CD4-positive, alpha-beta T cell (primary cell): ENCODE data around the gene SHF. TPM values are rescaled to one million over a fixed set of nuclear protein-coding genes. Genes with fewer than 3 reads are reported as not detected.
"Not testable (repeated sequence)": the region's sequence is repeated elsewhere in the genome, so short reads cannot be mapped to it uniquely, and the experiment has no call there.

Source experiments
- ATAC-seq: fragments of 200-7000 bp; cut with Tn5 transposase; one replicate; pipeline ENCODE4 v1.10.0; 2022; ENCODE audit warnings: mild to moderate bottlenecking; ENCODE audit not compliant: poor library complexity
- CTCF ChIA-PET: fragments of 350-600 bp; sonication (Branson Sonifier 250); formaldehyde crosslinking; loops from one replicate; lab custom pipeline; 2021; ENCODE audit warnings: antibody characterized with exemption, inconsistent platforms; lab: Charles Lee
- POLR2A ChIA-PET: fragments of 350-600 bp; sonication (Branson Sonifier 250); formaldehyde crosslinking; loops from one replicate; lab custom pipeline; 2021; ENCODE audit warnings: antibody characterized with exemption, inconsistent platforms; lab: Charles Lee
- DNase-seq, 14 experiments: peaks; one replicate each; pipeline ENCODE4 v3.0.0-alpha.2; 2013 to 2020; ENCODE audit warnings: mixed read lengths in 2 of 14
- H3K27ac ChIP-seq, 2 donors: one replicate each; pipeline versions ENCODE4 v1.5.1 to v1.7.0; 2013; ENCODE audit warnings: low read length in 2 of 2, low read depth in 1 of 2, mild to moderate bottlenecking in 1 of 2
- H3K27me3 ChIP-seq, 2 experiments: 1 replicate in 1 of 2; 2 replicates in 1 of 2; pipeline versions ENCODE4 v1.6.1 to v1.7.0; 2013; ENCODE audit warnings: low read length in 2 of 2, control low read depth in 1 of 2, mild to moderate bottlenecking in 1 of 2, moderate library complexity in 1 of 2; ENCODE audit not compliant: insufficient read depth in 2 of 2, control insufficient read depth in 1 of 2
- H3K36me3 ChIP-seq: one replicate; pipeline ENCODE4 v1.6.1; 2013; ENCODE audit warnings: low read length, control low read depth; ENCODE audit not compliant: insufficient read depth
- H3K4me1 ChIP-seq: one replicate; pipeline ENCODE4 v1.6.1; 2013; ENCODE audit warnings: low read length, control low read depth; ENCODE audit not compliant: insufficient read depth
- H3K4me3 ChIP-seq: one replicate; pipeline ENCODE4 v1.5.1; 2013; ENCODE audit warnings: mild to moderate bottlenecking, low read length, moderate library complexity
- H3K9me3 ChIP-seq, 2 experiments: 1 replicate in 1 of 2; 2 replicates in 1 of 2; pipeline versions ENCODE4 v1.6.1 to v1.7.0; 2013; ENCODE audit warnings: low read length in 2 of 2, mild to moderate bottlenecking in 2 of 2, control low read depth in 1 of 2, moderate library complexity in 1 of 2; ENCODE audit not compliant: control insufficient read depth in 1 of 2, insufficient read depth in 1 of 2
- H3K27ac Mint-ChIP-seq: one replicate; pipeline ENCODE4 v1.8.0; 2020; ENCODE audit warnings: mixed read lengths
- H3K27me3 Mint-ChIP-seq: one replicate; pipeline ENCODE4 v1.8.0; 2021; ENCODE audit warnings: mixed read lengths
- H3K36me3 Mint-ChIP-seq: one replicate; pipeline ENCODE4 v1.8.0; 2021; ENCODE audit warnings: low read depth, mixed read lengths
- H3K4me1 Mint-ChIP-seq: one replicate; pipeline ENCODE4 v1.8.0; 2021; ENCODE audit warnings: low read depth, mixed read lengths
- H3K4me3 Mint-ChIP-seq: one replicate; pipeline ENCODE4 v1.8.0; 2020; ENCODE audit warnings: mild to moderate bottlenecking, mixed read lengths
- H3K9me3 Mint-ChIP-seq: one replicate; pipeline ENCODE4 v1.8.0; 2020; ENCODE audit warnings: mixed read lengths
- intact Hi-C, 2 experiments: fragments of 100-400 bp; cut with DNase I in 1 of 2; cut with micrococcal nuclease in 1 of 2; formaldehyde crosslinking; loops; one replicate each; pipeline versions ENCODE4 v1.15.1 to v1.9.0; 2023 to 2025; cut with DNase I, micrococcal nuclease
- polyA plus RNA-seq, 2 donors: library from polyadenylated mRNA; unstranded; fragments of 120-200 nt; gene quantifications; one replicate each; pipeline ENCODE4 v1.2.1, GENCODE V29; 2013
- total RNA-seq, 174 experiments: library from RNA in 2 of 174; stranded (reverse) in 2 of 174; gene quantifications; one replicate each; pipeline ENCODE4 v1.2.3 and lab custom pipeline; 2021 to 2026
- TF ChIP-seq, protein P1 (sequence below): fragments of 200-600 bp; IDR thresholded peaks from one replicate; pipeline ENCODE4 v1.8.0; 2022; ENCODE audit warnings: antibody characterized with exemption, mild to moderate bottlenecking

Gene SHF, protein sequence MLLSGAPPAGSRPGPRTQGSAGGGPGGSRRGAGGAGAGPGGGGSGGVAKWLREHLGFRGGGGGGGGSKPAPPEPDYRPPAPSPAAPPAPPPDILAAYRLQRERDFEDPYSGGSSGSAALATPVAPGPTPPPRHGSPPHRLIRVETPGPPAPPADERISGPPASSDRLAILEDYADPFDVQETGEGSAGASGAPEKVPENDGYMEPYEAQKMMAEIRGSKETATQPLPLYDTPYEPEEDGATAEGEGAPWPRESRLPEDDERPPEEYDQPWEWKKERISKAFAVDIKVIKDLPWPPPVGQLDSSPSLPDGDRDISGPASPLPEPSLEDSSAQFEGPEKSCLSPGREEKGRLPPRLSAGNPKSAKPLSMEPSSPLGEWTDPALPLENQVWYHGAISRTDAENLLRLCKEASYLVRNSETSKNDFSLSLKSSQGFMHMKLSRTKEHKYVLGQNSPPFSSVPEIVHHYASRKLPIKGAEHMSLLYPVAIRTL
- 1 to 10 TPM; 3.7 to 3.9 TPM for total RNA-seq
- 1.5 TPM for polyA plus RNA-seq (2013, experiment 1 of 2)
- 2.4 TPM for polyA plus RNA-seq (2013, experiment 2 of 2)
- total RNA-seq (lab: John Stamatoyannopoulos, UW) = 2.1 to 52.4 (median 6.4) reads per million in 172 experiments

DNA sequence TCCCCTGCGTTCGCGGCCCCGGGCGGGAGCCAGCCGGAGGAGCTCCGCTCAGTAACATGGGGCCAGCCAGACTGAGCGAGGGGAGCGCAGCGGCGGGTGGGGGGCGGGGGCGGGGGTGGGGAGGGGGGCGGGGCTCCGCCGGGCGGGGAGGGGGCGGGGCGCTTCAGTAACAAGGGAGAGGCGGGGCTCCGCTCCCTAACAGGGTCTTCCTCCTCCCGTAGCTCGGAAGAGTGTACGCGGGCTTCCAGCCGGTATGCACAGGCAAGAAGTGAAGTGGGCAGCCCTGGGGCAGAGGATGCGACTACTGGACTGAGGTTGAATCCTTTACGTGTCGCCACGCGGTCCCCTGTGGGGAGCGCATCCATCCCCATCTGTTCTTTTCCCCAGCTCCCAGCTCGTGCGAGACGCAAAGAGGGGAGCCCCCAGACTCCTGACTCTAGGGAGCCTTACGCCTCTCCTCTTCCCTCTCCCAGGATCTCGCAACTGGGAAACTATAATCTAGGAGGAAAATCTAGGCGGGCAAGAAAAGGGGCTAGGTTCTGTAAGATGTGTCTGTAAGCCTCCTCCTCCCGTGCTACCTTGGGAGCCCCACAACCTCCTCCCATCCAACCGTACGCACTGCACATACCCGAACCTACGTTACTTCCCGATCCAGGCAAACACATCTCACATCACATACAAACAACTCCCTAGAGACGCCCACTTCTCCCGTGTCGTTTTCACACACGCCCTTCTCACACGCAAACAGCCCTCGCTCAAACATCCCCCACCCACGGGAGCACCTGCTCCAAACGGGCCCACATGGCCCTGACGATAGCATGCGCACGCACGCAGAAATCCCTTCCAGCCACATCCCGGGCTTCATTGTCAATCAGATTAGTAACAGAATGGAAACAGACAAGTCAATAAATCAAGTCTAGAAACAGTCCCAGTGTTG is at the start of gene SHF:
SHF (minus strand) TSS at position 73 of the 937 bp plus-strand sequence; CDS start at position 58, 15 bp downstream.
- intact Hi-C loops = loop anchor here in 1 of 2 experiments (1.0 kb wide), 1 partner anchor 10 kb away; no protein-coding TSS in a partner anchor
- peak within 1 kb of the TSS; percentile 92 for H3K4me3 Mint-ChIP-seq
- no peaks in the 10 kb centered on the region for H3K27me3 Mint-ChIP-seq
- H3K4me1 ChIP-seq = peaks cover 24% of the 10 kb centered on the region
- H3K27me3 ChIP-seq = no peaks in the 10 kb centered on the region
- no peaks in the 10 kb centered on the region for H3K9me3 Mint-ChIP-seq
- H3K36me3 Mint-ChIP-seq = no peaks in the 10 kb centered on the region
- H3K4me1 Mint-ChIP-seq = peaks cover 12% of the 10 kb centered on the region
- peak; percentile 71 for ATAC-seq
- no peaks in the 10 kb centered on the region for H3K36me3 ChIP-seq
- CTCF ChIA-PET = interaction anchor here (1.2 to 3.4 kb wide), 3 partner anchors 10 to 70 kb away, joined by 3 to 10 read pairs (median 9); no protein-coding TSS in a partner anchor
- peak within 1 kb of the TSS in 1 of 2 donors; percentile 21 for H3K27ac ChIP-seq
- peak within 1 kb of the TSS; percentile 68 for H3K4me3 ChIP-seq
- peak within 1 kb of the TSS; percentile 72 for H3K27ac Mint-ChIP-seq
- DNase-seq = peak; percentile 30 to 87 (median 58)
- POLR2A ChIA-PET = interaction anchor here (0.6 to 8.5 kb wide), 7 partner anchors 11 to 763 kb away, joined by 3 to 129 read pairs (median 4); partner anchors contain the start of genes BLOC1S6 and SORD
- H3K9me3 ChIP-seq = no peaks in the 10 kb centered on the region
- TF ChIP-seq, protein P1, sequence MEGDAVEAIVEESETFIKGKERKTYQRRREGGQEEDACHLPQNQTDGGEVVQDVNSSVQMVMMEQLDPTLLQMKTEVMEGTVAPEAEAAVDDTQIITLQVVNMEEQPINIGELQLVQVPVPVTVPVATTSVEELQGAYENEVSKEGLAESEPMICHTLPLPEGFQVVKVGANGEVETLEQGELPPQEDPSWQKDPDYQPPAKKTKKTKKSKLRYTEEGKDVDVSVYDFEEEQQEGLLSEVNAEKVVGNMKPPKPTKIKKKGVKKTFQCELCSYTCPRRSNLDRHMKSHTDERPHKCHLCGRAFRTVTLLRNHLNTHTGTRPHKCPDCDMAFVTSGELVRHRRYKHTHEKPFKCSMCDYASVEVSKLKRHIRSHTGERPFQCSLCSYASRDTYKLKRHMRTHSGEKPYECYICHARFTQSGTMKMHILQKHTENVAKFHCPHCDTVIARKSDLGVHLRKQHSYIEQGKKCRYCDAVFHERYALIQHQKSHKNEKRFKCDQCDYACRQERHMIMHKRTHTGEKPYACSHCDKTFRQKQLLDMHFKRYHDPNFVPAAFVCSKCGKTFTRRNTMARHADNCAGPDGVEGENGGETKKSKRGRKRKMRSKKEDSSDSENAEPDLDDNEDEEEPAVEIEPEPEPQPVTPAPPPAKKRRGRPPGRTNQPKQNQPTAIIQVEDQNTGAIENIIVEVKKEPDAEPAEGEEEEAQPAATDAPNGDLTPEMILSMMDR = no peak

DNA sequence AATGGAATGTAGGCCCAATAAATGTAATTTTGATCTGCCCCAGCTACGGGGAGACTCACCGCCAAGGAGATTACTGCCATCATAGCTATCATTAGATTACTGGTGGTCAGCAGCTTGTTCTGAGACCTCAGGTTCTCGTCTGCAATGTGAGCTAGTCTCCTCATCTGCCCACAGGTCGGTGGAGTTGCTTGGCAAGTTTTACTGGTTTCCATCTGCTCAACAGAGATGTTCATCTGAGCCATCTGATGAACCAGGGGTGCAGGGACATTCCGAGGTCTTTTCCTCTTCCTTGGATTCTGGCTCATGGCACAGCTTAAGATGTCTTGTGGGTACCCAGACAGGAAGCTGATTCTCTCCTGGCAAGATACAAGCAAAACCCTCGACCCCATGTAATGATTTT is 49.0 kb upstream of the SHF start:
- POLR2A ChIA-PET, H3K27ac ChIP-seq, H3K36me3 ChIP-seq, intact Hi-C loops, ATAC-seq, H3K4me3 ChIP-seq, H3K4me1 ChIP-seq, H3K27me3 ChIP-seq, DNase-seq, H3K4me3 Mint-ChIP-seq, H3K27ac Mint-ChIP-seq, CTCF ChIA-PET, H3K4me1 Mint-ChIP-seq: not testable (repeated sequence)
- peaks cover 13% of the 10 kb centered on the region for H3K27me3 Mint-ChIP-seq
- peaks cover 24% of the 10 kb centered on the region for H3K9me3 Mint-ChIP-seq
- peaks cover 40% of the 10 kb centered on the region for H3K36me3 Mint-ChIP-seq
- peaks cover 22 to 48% of the 10 kb centered on the region in 2 experiments for H3K9me3 ChIP-seq

DNA sequence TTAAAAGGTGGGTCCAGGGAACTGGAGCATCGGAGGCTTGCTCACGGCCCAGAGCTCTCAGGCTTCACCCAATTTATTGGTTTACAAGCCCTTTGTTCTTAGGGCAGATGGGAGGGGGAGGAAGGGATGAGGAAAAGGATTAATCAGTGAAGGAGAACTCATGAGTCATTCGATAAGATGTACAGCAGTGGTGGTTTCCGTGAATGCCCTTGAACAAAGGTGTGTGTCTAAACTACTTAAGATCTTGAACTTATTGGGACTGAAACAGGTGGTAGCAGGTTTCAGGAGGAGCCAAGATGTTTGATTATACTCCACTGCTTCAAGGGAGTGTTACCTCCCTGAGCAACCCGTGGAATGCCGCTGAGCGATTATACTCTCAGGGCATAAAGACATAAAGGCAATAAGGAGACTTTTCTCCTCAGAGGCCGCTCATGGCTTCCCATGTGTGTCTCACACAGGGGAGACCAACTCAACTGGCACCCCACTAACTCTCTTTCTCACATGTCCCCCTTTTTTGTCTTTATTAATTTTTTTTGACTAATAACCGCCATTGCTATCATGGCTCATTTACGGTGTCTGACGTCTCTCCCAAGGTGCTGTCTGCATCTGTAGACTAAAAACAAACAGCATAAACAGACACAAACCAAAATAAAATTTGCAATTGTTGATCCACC is 46.9 kb upstream of the SHF start:
- Mint-ChIP-seq H3K9me3 (peaks cover 20% of the 10 kb centered on the region), H3K4me3 (no peak overlapping the region)

More for the DNA sequence above, 46.9 kb upstream of the SHF start:
- peaks cover 22% of the 10 kb centered on the region for H3K27me3 Mint-ChIP-seq
- POLR2A ChIA-PET = no interaction called here
- H3K36me3 Mint-ChIP-seq = peaks cover 26% of the 10 kb centered on the region
- H3K36me3 ChIP-seq = no peaks in the 10 kb centered on the region
- H3K27ac ChIP-seq = no peak overlapping the region
- ATAC-seq (no peak), DNase-seq (no peak)
- peaks cover 0 to 8% of the 10 kb centered on the region in 2 experiments for H3K27me3 ChIP-seq
- TF ChIP-seq, protein P1 = no peak
- intact Hi-C loops = no loop called here
- H3K4me1 Mint-ChIP-seq = no peaks in the 10 kb centered on the region
- no peak overlapping the region for H3K4me3 ChIP-seq
- no peak overlapping the region for H3K27ac Mint-ChIP-seq
- peaks cover 13 to 29% of the 10 kb centered on the region in 2 experiments for H3K9me3 ChIP-seq
- CTCF ChIA-PET = no interaction called here
- H3K4me1 ChIP-seq = no peaks in the 10 kb centered on the region
